HG03469 (cell line): ENCODE measurements around the gene ATXN10.
"Not testable (repeated sequence)": the region's sequence is repeated elsewhere in the genome, so short reads cannot be mapped to it uniquely, and the experiment has no call there.

Experiments used
- ATAC-seq: cut with Tn5 transposase; IDR thresholded peaks from one replicate; pipeline ENCODE4 v1.9.1; 2021; ENCODE audit warnings: mild to moderate bottlenecking, moderate library complexity, moderate number of reproducible peaks; ENCODE audit not compliant: unreplicated experiment

Gene ATXN10

DNA sequence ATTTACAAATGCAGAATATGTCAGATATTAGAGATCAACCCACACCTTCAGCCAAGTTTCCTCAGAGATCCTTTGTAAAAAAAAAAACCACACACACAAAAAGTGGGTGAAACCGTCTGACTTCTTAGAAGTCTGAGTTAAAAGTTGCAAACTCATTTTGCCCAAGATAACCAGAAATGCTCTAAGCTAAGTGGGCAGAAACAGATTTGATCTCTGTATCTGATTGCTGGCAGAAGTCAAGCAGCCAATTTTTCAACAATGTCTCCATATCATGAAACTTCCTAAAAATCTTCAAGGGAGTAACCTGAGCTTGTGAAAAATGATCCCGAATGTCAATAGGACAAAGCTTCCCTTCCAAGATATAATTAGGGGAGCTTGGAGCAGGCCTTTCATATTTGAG is 28.6 kb upstream of the ATXN10 start:
- no peak for ATAC-seq

DNA sequence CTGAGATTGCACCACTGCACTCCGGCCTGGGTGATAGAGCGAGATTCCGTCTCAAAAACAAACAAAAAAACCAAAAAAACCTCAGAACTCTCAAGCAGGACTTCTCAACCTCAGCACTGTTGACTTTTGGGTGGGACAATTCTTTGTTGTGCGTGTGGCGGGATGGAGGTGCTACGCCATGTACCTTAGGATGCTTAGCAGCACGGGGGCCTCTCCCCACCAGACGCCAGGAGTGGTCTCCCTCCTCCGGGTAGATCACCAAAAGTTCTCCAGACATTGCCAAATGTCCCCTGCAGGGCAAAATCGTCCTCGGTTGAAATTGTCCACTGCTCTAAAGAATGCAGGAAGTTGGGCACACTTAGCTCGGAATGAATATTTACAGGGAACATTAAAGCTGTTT is 26.9 kb upstream of the ATXN10 start:
- no peak for ATAC-seq

DNA sequence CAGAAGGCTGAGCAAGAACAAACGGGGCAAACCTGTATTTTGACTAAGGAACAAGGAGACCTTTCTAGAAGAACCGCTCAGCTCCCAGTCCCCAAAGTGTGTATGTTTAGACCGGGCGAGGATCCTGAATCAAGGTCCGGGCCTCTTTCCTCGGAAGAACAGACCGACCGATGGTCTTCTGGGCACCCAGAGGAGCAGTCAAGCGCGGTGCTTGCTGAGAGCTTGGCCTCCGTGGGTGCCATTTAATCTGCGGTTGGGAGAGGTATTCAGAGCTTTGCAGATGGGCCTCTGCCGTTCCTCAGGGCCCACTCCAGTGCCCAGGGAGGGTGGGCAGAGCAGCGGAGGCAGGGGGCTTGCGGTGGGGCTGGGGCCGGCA is 26.5 kb upstream of the ATXN10 start:
- ATAC-seq, result no peak

DNA sequence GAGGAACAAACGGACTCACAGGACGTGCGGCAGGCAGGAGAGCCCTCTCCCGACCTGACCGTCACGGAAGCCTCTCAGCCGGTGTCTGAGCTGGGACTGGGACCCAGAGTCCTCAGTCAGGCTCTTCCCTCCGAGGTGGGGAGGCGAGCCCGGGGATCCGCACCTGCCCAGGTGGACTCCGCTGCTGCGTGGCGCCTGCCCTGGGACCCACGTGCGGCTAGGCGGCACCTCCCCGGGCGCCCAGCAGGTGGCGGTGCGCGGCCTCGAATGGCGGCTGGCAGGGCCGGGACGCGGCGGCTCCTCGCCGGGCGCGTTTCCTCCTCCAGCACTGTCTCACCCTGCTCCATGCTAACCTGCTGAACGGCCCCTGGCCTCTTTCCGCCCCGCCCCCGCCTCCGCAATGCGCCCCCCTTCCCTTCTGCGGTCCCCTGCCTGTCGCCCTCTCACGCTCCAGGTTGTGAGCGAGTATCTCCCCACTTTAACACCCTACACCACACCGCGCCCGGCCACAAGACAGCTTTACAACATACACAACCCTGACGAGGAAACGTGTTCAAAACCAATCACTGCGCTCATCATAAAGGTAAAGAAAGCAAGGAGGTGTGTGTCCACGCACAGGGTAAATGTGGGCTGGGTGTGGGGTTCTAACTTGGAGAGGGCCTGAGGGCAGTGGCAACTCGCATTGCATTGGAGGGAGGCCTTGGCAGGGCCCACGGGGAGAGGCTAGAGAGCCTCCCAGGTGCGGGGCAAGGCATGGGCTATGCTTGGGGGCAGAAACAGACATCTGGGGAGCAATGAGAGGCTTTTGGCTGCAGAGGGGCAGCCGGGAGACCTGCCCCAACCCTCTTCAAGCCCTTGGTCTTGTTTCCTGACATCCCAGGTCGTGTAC is 25.9 kb upstream of the ATXN10 start:
- ATAC-seq, result no peak

DNA sequence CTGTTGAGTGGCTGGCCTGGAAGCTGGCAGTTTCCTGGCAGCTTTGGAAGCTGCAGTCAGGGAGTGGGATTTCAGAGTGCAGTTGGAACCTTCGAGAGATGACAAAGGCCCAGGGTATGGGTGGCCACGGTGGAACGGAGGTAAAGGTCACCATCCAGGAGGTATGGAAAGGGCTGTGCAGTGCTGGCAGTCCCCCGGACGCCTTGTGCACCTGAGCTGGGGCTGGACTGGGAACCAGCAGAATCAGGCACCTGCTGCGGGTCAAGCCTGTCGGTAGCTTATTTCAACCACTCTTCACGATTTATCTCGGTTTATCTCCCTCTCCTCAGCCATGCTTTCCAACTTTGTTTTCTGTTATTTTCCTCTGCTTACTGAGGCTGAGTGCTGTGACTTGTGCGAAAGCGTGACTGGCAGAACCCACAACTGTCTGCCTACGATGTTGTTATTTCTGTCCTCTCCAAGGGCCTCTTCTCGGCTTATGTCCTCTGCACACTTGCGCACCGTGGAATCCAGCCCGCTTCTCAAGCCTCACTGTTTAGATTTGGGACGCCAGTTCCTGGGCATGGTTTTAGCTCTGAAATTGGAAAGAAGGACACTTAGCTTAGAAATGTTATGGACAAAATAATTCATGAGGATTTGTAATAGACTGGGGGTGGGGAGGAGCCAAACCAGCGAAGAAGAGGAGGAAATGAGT is 24.0 kb upstream of the ATXN10 start:
- ATAC-seq, result no peak

DNA sequence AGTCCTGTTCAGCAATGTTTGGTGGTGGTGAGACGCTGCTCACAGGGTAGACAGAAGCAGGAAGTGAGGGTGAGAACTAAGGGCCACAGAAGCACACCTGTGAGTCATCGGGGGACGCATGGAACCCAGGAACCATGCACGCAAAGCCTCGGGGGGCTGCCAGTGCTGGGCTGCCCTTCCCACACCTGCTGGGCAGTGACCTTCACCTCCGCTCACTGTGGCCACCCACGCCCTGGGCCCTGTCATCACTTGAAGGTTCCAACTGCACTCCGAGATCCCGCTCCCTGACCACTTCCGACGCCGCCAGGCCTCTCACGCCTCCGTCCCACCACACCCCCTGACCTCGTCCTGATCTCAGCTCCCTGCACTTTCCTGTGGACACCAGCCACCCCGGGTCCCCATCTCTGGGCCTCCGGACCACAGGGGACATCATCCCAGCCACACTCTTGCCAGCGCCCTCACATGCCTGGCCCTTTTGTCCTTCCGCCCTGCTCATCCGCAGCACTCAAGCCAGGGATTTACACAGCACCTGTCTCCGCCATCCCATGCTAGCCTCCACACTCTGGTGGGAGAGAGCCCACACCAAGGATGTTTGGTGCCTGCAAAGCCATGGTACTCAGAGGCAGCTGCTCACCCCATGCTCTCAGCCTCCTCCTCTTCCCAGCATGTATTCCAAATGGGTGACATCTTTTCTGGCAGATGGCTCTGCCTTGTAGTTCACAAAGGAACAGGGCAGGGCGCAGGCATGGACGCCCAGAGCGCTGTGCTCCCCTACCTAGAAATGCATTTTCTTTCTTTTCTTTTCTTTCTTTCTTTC is 23.1 kb upstream of the ATXN10 start:
- ATAC-seq, result no peak

DNA sequence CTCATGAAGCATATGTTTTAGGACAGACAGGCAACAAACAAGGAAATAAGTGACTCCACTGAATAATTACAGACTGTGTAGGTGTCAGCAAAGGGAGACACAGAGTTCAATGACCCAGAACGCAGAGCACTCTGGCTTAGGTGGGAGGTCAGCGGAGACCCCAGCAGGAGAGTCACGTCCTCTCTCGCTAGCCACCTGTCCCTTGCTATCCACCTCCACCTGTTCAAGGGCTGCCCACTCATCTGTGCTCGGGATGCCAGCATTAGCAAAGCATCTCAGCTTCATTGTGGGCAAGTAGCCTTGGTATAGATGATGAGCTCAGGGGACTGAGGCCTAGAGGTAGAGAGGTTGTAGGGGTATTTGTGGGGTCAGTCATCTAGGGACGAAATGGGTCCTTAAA is 21.8 kb upstream of the ATXN10 start:
- no peak for ATAC-seq

DNA sequence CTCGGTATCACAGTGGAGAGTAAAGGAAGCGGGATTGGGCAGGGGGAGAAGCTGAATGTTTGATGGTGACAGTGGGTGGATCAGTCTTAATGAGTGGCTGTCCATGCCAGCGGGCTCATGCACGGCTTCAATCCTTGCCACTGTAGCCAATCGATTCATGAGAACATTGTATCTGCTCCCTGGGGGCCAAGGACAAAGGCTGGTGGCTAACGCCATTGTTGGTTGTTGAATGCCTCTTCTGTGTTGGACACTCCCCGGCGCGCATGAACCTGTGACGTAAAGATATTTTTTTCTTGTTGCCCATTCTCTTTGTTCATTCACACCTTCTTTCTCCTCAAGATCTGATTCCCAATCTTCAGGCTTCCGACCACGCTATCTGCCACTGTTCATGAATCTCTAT is 20.9 kb upstream of the ATXN10 start:
- no peak for ATAC-seq

DNA sequence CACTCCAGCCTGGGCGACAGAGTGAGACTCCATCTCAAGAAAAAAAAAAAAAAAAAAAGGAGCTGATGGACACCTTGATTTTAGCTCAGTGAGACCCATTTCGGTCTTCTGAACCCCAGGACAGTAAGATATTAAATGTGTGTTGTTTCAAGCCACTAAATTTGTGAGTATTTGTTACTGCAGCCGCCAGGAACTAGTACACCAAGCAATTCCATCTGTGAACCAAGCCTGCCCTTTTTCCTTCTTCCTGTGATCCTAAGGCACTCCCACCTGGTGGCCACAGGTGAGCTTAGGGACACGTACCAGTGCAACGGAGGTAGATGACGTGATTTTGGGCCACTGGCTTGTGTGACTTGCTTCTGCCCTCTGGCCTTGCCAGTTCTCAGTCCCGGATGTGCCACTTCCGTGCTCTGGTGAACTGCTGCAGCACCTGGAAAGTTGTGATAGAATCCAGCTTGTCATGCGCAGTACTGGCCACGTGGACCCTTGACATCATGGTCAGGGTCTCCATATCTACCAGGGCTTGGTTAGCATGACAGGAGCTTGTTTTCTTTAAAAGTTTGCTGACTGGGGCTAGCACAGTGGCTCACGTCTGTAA is 19.6 kb upstream of the ATXN10 start:
- no peak for ATAC-seq

DNA sequence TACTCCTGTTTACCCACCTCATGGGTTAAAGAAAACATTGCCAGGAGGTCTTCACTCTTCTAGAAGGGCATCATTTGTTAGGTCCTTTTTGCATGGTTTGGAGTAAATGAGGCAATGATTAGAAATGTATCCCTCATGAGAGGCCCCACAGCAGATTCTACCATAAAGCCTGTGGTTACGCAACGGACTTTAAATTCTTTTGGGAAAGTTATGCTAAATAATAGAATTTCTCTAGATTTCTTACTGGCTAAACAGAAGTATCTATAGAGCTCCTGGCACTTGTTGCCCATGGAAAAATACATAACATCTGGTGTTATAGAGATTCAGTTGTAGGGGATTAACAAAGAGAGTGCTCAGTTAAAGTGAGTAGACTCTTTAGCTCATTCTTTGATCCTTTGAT is 15.1 kb upstream of the ATXN10 start:
- no peak for ATAC-seq

DNA sequence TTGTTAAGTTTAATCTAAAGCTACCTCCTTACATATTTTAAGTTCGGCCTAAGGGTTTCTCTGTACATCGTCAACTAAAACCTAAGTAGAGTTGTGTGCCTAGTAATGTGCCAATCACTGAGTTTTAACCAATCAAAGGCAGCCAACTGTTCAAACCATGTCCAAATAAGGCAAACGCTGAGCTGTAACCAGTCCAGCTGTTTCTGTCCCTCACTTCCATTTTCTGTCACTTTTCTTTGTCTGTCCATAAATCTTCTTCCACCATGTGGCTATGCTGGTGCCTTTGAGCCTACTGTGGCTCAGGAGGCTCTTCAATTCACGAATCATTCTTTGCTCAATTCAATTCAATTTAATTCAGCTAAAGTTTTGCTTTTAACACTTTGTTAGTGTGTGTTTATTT is 13.9 kb upstream of the ATXN10 start:
- ATAC-seq, result no peak

DNA sequence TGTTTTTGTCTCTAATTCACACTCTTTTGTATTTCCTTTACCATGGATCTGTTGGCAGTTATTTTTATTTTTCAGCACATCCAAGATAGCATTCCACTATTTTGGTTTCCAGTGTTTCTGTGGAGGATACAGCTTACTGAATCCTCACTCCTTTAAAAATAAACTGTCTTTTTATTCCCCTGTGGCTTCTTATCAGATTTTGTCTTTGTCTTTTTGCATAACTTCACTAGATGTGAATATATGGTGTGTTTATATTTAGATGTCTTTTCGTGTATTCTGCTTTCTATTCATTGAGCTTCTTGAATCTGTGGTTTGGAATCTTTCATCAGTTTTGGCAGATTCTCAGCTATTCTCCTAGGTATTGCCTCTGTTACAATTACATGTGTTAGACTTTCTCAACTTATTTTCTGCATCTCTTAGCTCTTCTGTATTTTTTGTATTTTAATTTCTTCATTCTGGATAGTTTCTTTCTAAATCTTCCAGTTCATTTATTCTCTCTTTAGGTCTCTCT is 7.4 kb upstream of the ATXN10 start:
- no peak for ATAC-seq

DNA sequence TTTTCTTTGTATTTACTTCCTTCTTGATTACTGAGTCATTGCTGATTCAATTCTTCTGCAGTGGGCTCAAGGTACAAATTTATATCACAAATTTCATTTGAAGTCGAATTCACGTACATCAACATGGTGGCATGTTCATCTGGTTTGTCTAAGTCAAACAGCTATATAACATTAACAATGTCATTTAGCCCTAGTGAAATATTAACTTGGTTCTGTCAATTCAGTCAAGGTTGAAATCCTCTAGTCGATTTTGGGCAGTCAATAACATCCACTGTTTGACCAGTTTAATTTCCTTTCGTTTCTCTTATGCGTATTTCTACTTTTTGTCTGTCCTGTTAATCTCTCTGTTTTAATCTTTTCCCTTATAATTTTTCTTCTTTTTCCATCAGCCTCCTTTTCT is 4.1 kb upstream of the ATXN10 start:
- no peak for ATAC-seq

DNA sequence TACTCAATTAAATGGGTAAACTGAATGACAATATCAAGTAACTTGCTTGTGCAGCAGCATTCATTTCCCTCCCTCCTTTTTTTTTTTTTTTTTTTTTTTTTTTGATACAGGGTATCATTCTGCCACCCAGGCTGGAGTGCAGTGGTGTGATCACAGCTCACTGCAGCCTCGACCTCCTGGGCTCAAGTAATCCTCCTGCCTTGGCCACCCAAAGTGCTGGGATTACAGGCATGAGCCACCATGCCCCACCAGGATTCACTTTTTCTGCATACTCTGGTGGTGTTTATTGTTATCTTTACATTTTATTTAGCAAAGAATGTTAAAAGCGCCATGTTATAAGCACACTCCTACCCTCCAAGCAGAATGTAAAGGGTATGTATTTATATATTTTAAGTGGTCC is 1.3 kb upstream of the ATXN10 start:
- not testable (repeated sequence) for ATAC-seq

DNA sequence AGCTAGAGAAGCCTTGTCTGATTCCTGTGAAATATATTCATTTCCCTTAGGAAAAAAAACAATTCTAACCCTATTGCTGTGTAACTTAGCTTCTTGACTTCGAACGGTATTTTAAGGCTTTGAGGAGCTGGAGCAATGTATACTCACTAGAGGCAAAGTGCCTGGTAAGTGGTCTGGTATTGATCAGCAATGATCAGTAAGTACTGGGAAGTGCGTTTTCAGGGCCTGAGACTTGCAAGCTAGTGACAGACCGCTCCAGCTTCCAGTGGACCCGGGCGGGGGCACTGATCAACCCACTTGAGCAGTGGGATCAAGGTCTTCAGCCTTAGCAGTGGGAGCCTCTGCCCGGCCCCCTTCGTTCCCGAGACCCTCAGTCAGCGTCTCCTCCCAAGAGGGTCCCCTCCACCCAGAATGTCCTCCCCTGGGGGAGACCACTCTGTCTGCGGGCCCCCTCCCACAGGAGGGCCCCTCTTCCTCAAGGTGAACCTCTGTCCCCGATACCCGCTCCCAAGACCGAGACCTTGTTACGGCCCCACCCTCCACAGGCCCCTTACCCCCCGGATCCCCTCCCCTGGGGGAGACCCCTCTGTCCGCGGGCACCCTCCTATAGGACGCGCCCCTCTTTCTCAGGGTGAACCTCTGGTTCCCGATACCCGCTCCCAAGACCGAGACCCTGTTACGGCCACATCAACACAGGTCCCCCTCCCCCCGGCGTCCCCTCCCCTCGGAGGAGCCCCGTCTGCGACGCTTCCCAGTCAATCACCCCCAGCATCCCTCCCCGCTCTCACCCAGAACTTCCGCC is 452 bp upstream of the ATXN10 start:
- ATAC-seq, result no peak

DNA sequence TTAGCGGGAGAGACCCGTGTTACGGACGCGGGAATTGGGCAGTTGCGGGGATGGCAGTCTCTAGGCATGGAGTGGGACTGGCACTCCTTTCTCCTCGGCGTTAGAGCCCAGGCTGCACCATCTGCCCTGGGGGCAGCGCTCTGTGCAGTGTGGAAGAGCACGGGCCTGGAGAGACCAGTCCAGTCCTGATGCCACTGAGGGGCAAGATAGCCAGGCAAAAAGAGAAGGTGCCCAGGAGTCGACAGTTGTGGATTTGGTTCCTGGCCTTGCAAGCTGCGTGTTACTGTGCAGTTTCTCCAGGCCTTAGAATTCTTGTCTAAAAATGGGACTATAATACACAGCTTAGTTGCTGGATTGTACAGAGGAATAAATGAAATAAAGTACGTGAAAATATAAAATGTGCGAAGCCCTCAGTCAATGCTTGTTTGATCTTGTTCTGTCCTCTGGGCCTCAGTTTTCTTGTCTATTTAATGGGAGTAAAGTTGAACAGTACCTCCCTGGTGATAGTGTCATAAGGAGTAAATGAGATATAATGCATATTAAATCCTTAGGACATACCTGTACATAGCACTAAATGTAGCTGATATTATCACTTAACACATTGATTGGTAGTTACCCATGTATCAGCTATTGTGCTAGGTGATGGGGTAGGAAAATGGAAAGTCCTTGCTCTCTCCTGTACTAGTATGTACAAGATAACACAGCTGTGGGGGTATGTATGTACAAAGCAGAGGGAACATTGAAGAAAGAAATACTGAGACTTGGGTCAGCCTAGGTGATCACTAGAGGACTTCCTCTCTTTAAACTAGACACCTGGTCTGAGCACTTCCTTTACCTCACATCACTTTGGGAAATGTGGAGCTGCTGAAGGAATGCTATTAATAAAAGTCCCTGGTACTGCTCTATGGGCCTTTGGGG is 1.2 kb downstream of the ATXN10 start:
- ATAC-seq, result no peak

DNA sequence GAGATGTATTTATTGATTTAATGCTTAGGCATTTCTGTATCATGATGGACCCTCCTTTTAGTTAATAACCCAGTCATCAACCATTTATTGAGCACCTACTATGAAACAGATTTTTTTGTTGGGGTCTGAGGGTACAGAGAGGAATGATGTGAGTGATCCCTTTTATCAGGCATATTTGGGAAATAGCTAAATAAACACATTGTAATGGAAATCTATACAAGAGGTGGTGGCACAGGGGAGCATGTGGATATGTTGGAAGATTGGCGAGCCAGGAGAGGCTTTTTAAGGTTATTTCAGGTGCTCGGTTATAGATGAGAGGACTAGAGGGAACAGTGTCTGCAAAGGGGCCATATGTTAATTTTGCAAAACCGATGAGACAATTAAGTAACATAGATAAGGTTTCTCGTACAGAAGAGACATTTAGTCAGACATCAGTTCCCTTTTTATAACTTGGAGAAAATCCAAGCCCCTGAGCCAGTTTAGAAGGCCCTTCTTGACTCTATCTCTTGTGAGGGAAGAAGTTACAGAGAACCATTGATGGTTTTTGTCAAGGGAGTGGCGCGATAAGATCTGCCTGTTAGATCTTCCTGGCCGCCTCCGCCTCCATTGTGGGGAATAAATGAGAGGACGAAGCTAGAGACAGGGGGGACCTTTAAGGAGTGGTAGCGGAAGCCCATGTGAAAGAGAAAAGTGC is 2.0 kb downstream of the ATXN10 start:
- no peak for ATAC-seq

DNA sequence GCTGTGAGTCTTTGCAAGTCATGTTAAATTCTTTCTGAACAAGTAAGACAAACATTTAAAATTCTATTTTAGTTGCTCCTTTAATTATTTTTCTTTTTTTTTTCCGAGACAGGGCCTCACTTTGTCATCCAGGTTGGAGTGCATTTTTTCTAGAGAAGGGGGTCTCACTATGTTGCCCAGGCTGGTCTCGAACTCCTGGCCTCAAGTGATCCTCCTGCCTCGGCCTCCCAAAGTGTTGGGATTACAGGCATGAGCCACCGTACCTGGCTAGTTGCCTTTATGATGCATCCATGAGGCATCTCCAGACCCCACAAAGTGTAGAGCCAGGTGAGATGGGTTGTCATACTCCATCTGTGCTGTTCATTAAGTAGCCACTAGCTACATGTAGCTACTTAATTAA is 4.4 kb downstream of the ATXN10 start:
- no peak for ATAC-seq

DNA sequence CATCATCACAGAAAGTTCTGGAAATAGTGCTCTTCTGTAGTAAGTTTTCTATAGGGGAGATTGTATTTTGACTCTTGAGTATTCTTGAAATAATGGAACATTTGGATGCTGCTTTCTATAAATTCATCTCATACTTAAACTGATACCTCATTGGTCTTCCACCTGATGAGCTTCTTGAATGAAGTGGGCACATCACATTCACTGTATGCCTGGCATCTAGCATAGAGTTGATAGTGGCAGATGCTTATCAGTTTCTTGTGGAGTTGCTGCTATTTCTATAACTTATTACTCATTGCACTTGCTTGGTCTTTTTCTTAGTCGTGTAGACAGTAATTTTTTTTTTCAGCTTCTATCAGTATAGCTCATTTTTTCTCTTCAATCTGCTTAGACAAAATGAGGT is 5.4 kb downstream of the ATXN10 start:
- ATAC-seq, result no peak
